ENCODE data around the gene BCDIN3D.

GRCh38 chr12:49794021-49794420 lies 48.9 kb downstream of the BCDIN3D start:
- TF ChIP-seq POLR2A (IDR thresholded peaks at IDR 0.05; ENCODE audit: low read depth, low read length) = no peak
- no peak for TF ChIP-seq CTCF (IDR thresholded peaks at IDR 0.05; ENCODE audit: extremely low read depth in 1 of 2, insufficient read depth in 1 of 2, low read depth in 1 of 2, low read length in 2 of 2)
- no peak for TF ChIP-seq POLR2AphosphoS5 (IDR thresholded peaks at IDR 0.05; ENCODE audit: insufficient read depth, low read depth, low read length)
- TF ChIP-seq, protein P1, sequence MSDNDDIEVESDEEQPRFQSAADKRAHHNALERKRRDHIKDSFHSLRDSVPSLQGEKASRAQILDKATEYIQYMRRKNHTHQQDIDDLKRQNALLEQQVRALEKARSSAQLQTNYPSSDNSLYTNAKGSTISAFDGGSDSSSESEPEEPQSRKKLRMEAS (IDR thresholded peaks at IDR 0.05; ENCODE audit: insufficient read depth, insufficient read length) = no peak
